ENCODE results near the gene CYP24A1.

The CYP24A1 gene

DNA sequence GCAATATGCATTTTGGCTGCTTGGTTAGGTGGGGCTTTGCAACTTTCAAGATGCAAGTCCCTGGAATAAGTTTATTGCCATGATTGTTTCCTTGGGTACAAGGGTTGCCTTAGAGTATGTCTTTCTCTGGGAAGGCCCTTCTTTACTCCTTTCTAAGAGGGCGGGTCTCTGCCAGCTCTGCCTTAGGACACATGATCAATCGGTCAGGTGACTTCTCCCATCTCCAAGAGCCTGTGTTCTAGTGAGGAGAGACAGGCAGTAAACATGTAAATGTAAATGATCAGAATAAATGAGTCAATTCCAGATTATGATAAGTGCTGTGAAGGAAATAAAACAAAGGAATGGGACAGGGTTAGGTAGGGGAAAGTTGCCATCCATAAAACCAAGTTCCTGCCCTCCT lies 60.2 kb downstream of the CYP24A1 start:
- no peak for DNase-seq (ENCODE audit: low spot score)

DNA sequence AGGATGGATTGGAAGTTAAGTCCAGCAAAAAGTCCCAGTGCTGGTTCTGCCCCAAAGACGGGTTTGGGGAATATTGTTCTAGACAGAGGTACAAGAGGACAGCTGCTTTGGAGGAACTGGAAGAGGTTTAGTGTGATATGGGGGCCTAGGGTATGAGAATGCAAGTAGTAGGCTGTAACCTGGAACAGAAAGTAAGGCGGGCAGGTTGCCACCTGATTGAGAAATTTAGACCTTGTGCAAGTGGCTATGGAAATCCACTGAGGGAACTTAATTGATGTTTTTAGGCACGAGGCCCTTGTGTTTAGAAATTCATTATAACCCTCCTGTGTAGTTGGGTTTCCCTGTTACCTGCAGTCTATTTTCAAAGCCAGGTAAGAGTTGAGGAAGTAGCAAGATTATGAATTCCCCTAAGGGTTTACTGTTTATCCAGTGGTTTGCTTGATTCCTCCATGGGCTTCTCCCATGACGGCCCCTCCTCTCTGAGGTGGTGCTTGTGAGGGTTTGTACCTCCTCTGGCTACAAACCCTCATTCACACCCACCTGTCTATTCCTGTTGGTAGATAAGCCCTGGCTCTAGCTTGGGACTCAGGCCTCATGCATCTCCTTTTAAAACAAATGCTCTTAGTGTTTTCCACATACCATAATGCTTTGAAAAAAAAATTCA lies 61.4 kb downstream of the CYP24A1 start:
- no peak for DNase-seq (ENCODE audit: low spot score)

GRCh38 chr20:54111460-54111859 lies 62.3 kb downstream of the CYP24A1 start:
- DNase-seq (ENCODE audit: low spot score), result no peak

DNA sequence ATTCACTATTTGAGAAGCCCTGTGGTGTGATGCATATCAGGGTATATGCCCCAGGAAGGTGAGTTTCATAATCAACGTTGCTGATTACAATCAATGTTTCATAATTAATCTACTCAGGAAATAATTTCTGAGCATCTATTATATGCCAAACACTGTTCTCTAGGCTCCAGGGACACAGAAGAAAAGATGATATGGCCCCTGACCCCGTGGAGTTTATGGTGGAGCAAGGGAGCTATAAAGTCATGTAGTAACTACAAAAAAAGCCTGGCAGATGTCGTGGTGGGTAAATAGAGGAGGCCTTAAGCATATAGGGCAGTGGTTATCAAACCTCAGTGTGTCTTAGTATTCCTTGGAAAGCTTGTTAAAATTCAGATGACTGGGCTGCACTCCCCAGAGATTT lies 63.3 kb downstream of the CYP24A1 start:
- no peak for DNase-seq (ENCODE audit: low spot score)

GRCh38 chr20:54110041-54110440 lies 63.7 kb downstream of the CYP24A1 start:
- DNase-seq (ENCODE audit: low spot score), result no peak

DNA sequence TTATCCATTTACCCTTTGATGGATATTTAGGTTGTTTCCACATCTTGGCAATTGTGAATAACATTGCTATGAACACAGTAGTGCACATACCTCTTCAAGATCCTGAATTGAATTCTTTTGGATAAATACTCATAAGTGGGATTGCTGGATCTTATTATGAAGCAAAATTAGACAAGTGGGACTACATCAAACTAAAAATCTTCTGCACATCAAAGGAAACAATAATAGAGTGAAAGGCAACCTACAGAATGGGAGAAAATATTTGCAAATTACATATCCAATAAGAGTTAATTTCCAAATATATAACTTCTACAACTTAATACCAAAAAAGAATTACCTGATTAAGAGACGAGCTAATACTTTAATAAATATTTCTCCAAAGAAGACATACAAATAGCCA lies 65.0 kb downstream of the CYP24A1 start:
- no peak for DNase-seq (ENCODE audit: low spot score)

- no peak for DNase-seq (ENCODE audit: low spot score)
Measured at GRCh38 chr20:54108326-54108642, 65.5 kb downstream of the CYP24A1 start.

GRCh38 chr20:54107600-54108325 lies 66.0 kb downstream of the CYP24A1 start:
- no peak for DNase-seq (ENCODE audit: low spot score)

DNA sequence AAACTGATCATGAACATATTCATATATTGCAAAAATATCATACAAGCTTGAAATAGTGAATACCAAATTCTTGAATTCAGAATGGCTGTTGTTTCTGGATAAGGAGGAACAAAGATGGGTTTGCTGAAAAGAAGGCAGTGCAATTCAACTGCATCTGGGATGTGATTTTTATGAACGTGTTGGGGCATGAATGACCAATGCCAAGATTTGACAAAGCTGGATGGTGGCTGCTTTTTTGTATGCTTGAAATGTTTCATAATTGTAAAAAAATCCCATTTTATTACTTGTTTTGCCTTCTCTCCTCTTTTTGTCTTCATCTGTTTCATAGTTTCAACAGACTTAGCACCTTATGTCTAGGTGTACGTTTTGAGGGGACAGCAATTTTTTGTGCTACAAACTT lies 66.6 kb downstream of the CYP24A1 start:
- no peak for DNase-seq (ENCODE audit: low spot score)

DNA sequence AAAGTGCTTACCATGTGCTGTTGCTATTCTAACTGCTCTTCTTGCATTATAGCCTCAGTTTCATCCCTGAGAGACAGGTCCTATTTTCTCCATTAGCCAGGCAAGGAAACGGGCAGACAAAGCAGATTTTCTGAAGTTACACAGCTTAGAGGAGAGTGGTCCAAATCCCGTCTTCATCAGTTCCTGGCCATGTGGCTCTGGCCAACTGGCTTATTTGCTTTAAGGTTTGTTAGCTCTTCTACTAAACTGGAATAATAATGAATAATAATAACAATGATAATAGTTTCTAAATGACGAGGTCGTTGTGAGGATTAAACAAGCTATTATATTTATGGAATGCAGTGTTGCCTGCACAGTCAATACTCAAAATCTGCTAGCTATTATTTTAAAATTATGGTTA lies 67.6 kb downstream of the CYP24A1 start:
- no peak for DNase-seq (ENCODE audit: low spot score)

DNA sequence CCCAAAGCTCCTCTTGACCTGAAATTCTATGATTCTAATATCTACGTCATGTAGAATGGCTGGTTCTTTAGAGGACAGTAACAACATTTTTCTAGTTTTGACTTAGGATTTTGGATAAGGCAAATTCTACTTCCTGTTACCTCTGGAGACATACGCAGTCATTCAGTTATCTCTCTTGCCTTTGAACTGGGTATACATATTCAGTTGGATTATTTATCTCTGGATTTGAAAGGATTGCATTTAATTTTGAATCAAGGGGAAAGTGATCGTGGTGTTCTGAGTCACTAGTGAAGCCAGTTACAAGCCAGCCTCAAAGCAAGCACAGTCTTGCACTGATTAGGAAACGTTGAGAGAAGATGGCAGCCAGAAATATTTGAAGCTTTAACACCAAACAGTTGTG lies 68.1 kb downstream of the CYP24A1 start:
- DNase-seq (ENCODE audit: low spot score), result no peak

GRCh38 chr20:54104781-54105180 lies 69.0 kb downstream of the CYP24A1 start:
- no peak for DNase-seq (ENCODE audit: low spot score)

GRCh38 chr20:54103762-54104600 lies 69.8 kb downstream of the CYP24A1 start:
- no peak for DNase-seq (ENCODE audit: low spot score)

Measured in GM03348 (cell line).